HepG2 (cell line): ENCODE data around the gene IPO9. TPM values are rescaled to one million over a fixed set of nuclear protein-coding genes. Genes with fewer than 3 reads are reported as not detected.

Experiments
- CHD2 ChIP-seq: IDR thresholded peaks from 2 replicates; pipeline ENCODE4 v1.6.1; 2011; ENCODE audit warnings: low read depth, low read length, improper control_type of control experiment
- ESRRA ChIP-seq: sonication (generic); formaldehyde crosslinking; IDR thresholded peaks from 2 replicates; pipeline ENCODE4 v1.5.1; 2020; ENCODE audit warnings: mild to moderate bottlenecking, low read depth, missing genetic modification reagents
- GATAD2A ChIP-seq: IDR thresholded peaks from 2 replicates; pipeline ENCODE4 v1.6.1; 2016
- HHEX ChIP-seq: IDR thresholded peaks from 2 replicates; pipeline ENCODE4 v1.6.1; 2016; ENCODE audit warnings: control low read depth
- JDP2 ChIP-seq: sonication (generic); formaldehyde crosslinking; IDR thresholded peaks from 2 replicates; pipeline ENCODE4 v1.8.1; 2022; ENCODE audit warnings: missing genetic modification reagents, borderline replicate concordance
- MIER2 ChIP-seq: IDR thresholded peaks from 2 replicates; pipeline ENCODE4 v1.6.1; 2016; ENCODE audit warnings: missing biosample characterization, missing genetic modification reagents
- NAIF1 ChIP-seq: sonication (generic); formaldehyde crosslinking; IDR thresholded peaks from 2 replicates; pipeline ENCODE4 v1.5.0; 2020; ENCODE audit warnings: mild to moderate bottlenecking, missing genetic modification reagents, borderline replicate concordance
- NFE2 ChIP-seq: sonication (generic); formaldehyde crosslinking; IDR thresholded peaks from 2 replicates; pipeline ENCODE4 v1.4.0; 2020; ENCODE audit warnings: missing genetic modification reagents
- NR2F6 ChIP-seq, 2 experiments: IDR thresholded peaks; 2 replicates each; pipeline ENCODE4 v1.6.1; 2016; ENCODE audit warnings: antibody characterized with exemption in 1 of 2, mild to moderate bottlenecking in 1 of 2
- RBAK ChIP-seq: sonication (generic); formaldehyde crosslinking; IDR thresholded peaks from 2 replicates; pipeline ENCODE4 v1.5.1; 2020; ENCODE audit warnings: mild to moderate bottlenecking, missing genetic modification reagents
- RBFOX2 ChIP-seq: fragments of 200-400 bp; formaldehyde crosslinking; IDR thresholded peaks from 2 replicates; pipeline ENCODE4 v1.6.1; 2017; ENCODE audit warnings: low read depth, mild to moderate bottlenecking, low read length
- SATB2 ChIP-seq: sonication (generic); formaldehyde crosslinking; IDR thresholded peaks from 2 replicates; pipeline ENCODE4 v1.5.0; 2020; ENCODE audit warnings: missing genetic modification reagents
- SIN3B ChIP-seq: fragments of 150-350 bp; IDR thresholded peaks from 2 replicates; pipeline ENCODE4 v1.6.1; 2014; ENCODE audit warnings: low read length
- TEAD3 ChIP-seq: optimal IDR thresholded peaks from 2 replicates; pipeline ENCODE3; 2016; ENCODE audit warnings: borderline replicate concordance
- ZFAT ChIP-seq: sonication (generic); formaldehyde crosslinking; conservative IDR thresholded peaks from 2 replicates; pipeline ENCODE4 v1.8.1; 2023; ENCODE audit warnings: missing genetic modification reagents, inconsistent platforms
- ZNF264 ChIP-seq: sonication (generic); formaldehyde crosslinking; IDR thresholded peaks from 2 replicates; pipeline ENCODE4 v1.4.0; 2020; ENCODE audit warnings: missing genetic modification reagents
- ZNF501 ChIP-seq: sonication (generic); formaldehyde crosslinking; IDR thresholded peaks from 2 replicates; pipeline ENCODE4 v1.5.1; 2020; ENCODE audit warnings: mild to moderate bottlenecking, moderate library complexity, missing genetic modification reagents
- ZNF775 ChIP-seq: sonication (generic); formaldehyde crosslinking; IDR thresholded peaks from 2 replicates; pipeline ENCODE4 v1.4.0; 2020; ENCODE audit warnings: missing genetic modification reagents, mild to moderate bottlenecking, moderate library complexity, borderline replicate concordance
- ZNF780A ChIP-seq: sonication (generic); formaldehyde crosslinking; IDR thresholded peaks from 2 replicates; pipeline ENCODE4 v1.8.0; 2022; ENCODE audit warnings: mild to moderate bottlenecking, missing genetic modification reagents, moderate library complexity
- polyA plus RNA-seq, 8 experiments: library from polyadenylated mRNA; depleted of rRNA in 3 of 8; stranded (reverse) in 7 of 8; unstranded in 1 of 8; fragments of >200 nt; fragmentation: Illumina TruSeq in 4 of 8; extraction: Trizol in 4 of 8; gene quantifications; 2 replicates each; pipeline versions ENCODE4 v1.2.1 to v1.2.3, GENCODE V29; 2011 to 2016; ENCODE audit warnings: low read depth in 4 of 8, missing spikeins in 1 of 8, mixed read lengths in 1 of 8; ENCODE audit not compliant: insufficient read depth in 1 of 8
- total RNA-seq, 5 experiments: library from RNA; depleted of rRNA; stranded (reverse); fragments of >200 nt; fragmentation: Illumina TruSeq; extraction: Trizol; gene quantifications; 2 replicates each; pipeline ENCODE4 v1.2.3, GENCODE V29; 2016; ENCODE audit warnings: low read depth in 1 of 5
- TF ChIP-seq, protein P1 (sequence below): sonication (generic); formaldehyde crosslinking; IDR thresholded peaks from 2 replicates; pipeline ENCODE4 v1.5.0; 2020; ENCODE audit warnings: mild to moderate bottlenecking, missing genetic modification reagents, borderline replicate concordance
- TF ChIP-seq, protein P2 (sequence below): sonication (generic); formaldehyde crosslinking; IDR thresholded peaks from 2 replicates; pipeline ENCODE4 v1.4.0; 2020; ENCODE audit warnings: mild to moderate bottlenecking, low read depth, missing genetic modification reagents
- TF ChIP-seq, protein P3 (sequence below): sonication (generic); formaldehyde crosslinking; IDR thresholded peaks from 2 replicates; pipeline ENCODE4 v1.4.0; 2020; ENCODE audit warnings: mild to moderate bottlenecking, missing genetic modification reagents

IPO9 gene
- total and polyA plus RNA-seq, 2 of the 13 experiments (the other 11 are each of a cell fraction or from before 2014, with no cell fraction given), result 31.0 to 34.8 TPM

DNA sequence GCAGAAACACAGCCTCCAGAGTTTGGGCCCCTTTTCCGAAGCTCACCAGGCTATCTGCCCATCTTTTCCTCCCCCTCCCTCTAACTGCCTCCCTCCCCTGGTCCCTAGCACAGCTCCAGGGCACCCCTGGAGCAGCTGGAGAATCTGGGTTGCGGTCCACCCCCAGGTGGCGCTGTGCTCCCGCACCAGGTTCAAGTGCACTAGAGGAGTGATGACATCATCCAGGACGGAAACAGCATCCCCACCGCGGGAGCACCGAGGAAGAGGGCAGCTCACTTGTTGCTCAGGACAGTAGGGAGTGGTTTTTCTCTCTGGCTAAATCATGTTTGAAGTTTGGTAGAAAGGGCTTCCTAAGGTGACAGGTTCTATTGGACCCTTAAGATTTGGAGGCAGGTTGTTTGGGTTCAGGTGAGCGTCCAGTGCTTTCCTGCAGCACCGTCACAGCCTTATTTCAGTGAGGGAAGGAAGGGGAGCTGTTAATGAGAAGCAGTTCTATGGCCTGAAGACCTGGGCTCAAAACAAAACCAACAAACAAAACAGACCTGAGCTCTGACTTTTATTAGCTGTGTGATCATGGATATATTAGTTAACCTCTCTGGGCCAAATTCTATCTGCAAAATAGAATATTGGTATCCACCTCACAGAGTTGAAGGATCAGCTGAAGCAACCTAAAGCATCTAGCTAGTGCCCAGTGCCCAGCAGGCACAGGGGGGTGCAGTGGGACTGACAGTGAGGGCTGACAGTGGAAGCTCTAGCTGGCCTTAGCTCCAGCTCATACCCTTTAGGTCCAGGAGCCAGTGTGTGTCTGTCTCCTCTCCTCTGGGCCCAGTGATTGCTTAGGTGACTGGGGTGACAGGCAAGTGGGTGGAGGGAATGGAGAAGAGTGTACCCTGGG lies 67.2 kb downstream of the IPO9 start (continued):
- TF ChIP-seq, protein P1, sequence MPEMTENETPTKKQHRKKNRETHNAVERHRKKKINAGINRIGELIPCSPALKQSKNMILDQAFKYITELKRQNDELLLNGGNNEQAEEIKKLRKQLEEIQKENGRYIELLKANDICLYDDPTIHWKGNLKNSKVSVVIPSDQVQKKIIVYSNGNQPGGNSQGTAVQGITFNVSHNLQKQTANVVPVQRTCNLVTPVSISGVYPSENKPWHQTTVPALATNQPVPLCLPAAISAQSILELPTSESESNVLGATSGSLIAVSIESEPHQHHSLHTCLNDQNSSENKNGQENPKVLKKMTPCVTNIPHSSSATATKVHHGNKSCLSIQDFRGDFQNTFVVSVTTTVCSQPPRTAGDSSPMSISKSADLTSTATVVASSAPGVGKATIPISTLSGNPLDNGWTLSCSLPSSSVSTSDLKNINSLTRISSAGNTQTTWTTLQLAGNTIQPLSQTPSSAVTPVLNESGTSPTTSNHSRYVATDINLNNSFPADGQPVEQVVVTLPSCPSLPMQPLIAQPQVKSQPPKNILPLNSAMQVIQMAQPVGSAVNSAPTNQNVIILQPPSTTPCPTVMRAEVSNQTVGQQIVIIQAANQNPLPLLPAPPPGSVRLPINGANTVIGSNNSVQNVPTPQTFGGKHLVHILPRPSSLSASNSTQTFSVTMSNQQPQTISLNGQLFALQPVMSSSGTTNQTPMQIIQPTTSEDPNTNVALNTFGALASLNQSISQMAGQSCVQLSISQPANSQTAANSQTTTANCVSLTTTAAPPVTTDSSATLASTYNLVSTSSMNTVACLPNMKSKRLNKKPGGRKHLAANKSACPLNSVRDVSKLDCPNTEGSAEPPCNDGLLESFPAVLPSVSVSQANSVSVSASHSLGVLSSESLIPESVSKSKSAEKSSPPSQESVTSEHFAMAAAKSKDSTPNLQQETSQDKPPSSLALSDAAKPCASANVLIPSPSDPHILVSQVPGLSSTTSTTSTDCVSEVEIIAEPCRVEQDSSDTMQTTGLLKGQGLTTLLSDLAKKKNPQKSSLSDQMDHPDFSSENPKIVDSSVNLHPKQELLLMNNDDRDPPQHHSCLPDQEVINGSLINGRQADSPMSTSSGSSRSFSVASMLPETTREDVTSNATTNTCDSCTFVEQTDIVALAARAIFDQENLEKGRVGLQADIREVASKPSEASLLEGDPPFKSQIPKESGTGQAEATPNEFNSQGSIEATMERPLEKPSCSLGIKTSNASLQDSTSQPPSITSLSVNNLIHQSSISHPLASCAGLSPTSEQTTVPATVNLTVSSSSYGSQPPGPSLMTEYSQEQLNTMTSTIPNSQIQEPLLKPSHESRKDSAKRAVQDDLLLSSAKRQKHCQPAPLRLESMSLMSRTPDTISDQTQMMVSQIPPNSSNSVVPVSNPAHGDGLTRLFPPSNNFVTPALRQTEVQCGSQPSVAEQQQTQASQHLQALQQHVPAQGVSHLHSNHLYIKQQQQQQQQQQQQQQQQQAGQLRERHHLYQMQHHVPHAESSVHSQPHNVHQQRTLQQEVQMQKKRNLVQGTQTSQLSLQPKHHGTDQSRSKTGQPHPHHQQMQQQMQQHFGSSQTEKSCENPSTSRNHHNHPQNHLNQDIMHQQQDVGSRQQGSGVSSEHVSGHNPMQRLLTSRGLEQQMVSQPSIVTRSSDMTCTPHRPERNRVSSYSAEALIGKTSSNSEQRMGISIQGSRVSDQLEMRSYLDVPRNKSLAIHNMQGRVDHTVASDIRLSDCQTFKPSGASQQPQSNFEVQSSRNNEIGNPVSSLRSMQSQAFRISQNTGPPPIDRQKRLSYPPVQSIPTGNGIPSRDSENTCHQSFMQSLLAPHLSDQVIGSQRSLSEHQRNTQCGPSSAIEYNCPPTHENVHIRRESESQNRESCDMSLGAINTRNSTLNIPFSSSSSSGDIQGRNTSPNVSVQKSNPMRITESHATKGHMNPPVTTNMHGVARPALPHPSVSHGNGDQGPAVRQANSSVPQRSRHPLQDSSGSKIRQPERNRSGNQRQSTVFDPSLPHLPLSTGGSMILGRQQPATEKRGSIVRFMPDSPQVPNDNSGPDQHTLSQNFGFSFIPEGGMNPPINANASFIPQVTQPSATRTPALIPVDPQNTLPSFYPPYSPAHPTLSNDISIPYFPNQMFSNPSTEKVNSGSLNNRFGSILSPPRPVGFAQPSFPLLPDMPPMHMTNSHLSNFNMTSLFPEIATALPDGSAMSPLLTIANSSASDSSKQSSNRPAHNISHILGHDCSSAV (CRISPR knock-in tag), result no peak
- TF ChIP-seq ZFAT (CRISPR knock-in tag) (no peak), RBAK (CRISPR knock-in tag) (no peak), ZNF775 (CRISPR knock-in tag) (no peak), ZNF780A (no peak), NR2F6 (IDR thresholded peaks at IDR 0.05) (no peak), NR2F6 (CRISPR knock-in tag; IDR thresholded peaks at IDR 0.05) (0 out of 2 replicates have a peak, but pooled peaks have one; percentile 19), JDP2 (CRISPR knock-in tag) (no peak), HHEX (CRISPR knock-in tag) (no peak), NAIF1 (CRISPR knock-in tag) (no peak), CHD2 (no peak), ZNF264 (CRISPR knock-in tag) (no peak), GATAD2A (peak; percentile 52), ESRRA (no peak), SATB2 (CRISPR knock-in tag) (no peak), MIER2 (CRISPR knock-in tag) (no peak), NFE2 (CRISPR knock-in tag) (no peak), ZNF501 (peak; percentile 42; the same call in 1 of the 2 replicates), RBFOX2 (no peak), TEAD3 (CRISPR knock-in tag) (peak; percentile 45), SIN3B (no peak)
- TF ChIP-seq, protein P2, sequence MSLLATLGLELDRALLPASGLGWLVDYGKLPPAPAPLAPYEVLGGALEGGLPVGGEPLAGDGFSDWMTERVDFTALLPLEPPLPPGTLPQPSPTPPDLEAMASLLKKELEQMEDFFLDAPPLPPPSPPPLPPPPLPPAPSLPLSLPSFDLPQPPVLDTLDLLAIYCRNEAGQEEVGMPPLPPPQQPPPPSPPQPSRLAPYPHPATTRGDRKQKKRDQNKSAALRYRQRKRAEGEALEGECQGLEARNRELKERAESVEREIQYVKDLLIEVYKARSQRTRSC (CRISPR knock-in tag), result no peak
- TF ChIP-seq, protein P3, sequence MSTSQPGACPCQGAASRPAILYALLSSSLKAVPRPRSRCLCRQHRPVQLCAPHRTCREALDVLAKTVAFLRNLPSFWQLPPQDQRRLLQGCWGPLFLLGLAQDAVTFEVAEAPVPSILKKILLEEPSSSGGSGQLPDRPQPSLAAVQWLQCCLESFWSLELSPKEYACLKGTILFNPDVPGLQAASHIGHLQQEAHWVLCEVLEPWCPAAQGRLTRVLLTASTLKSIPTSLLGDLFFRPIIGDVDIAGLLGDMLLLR (CRISPR knock-in tag), result no peak
